ENCODE data around the gene D2HGDH. TPM values are rescaled to one million over a fixed set of nuclear protein-coding genes. Genes with fewer than 3 reads are reported as not detected.
"Not testable (repeated sequence)": the region's sequence is repeated elsewhere in the genome, so short reads cannot be mapped to it uniquely, and the experiment has no call there.

D2HGDH gene
- total RNA-seq, 1 donor from 2014 or later: 23.1 TPM

- no peak for DNase-seq
These were observed 59.0 kb downstream of the D2HGDH start for GRCh38 chr2:241793385-241793784.

GRCh38 chr2:241794250-241794823 lies 59.9 kb downstream of the D2HGDH start:
- no peak for DNase-seq

GRCh38 chr2:241795021-241795999 lies 60.9 kb downstream of the D2HGDH start:
- DNase-seq: no peak

GRCh38 chr2:241796209-241796608 lies 61.8 kb downstream of the D2HGDH start:
- no peak for DNase-seq

DNA sequence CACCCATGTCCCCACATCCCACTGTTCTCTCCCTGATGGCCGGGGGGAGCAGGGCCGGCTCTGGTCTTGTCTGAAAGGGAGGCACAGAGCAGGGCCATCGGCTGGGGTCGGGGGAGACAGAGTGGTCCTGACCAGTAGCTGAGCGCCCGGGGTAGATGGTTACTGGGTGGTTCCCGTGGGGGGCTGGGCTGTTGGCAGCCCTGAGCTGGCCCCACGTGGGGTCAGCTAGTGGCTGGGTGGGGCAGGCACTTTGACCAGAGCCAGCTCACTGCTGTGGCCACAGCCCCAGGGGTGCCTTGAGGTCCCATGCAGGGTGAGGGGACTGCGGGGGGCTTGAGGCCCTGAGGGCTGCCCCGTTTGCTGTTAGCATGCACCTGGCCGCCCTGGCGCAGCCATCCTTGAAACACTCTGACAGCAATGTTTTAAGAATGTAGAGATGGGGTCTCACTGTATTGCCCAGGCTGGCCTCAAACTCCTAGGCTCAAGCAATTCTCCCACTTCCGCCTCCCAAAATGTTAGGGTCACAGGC lies 62.2 kb downstream of the D2HGDH start:
- DNase-seq: no peak

GRCh38 chr2:241797441-241798080 lies 63.1 kb downstream of the D2HGDH start:
- no peak for DNase-seq

- DNase-seq: no peak
These were observed 63.7 kb downstream of the D2HGDH start for GRCh38 chr2:241798081-241798630.

DNA sequence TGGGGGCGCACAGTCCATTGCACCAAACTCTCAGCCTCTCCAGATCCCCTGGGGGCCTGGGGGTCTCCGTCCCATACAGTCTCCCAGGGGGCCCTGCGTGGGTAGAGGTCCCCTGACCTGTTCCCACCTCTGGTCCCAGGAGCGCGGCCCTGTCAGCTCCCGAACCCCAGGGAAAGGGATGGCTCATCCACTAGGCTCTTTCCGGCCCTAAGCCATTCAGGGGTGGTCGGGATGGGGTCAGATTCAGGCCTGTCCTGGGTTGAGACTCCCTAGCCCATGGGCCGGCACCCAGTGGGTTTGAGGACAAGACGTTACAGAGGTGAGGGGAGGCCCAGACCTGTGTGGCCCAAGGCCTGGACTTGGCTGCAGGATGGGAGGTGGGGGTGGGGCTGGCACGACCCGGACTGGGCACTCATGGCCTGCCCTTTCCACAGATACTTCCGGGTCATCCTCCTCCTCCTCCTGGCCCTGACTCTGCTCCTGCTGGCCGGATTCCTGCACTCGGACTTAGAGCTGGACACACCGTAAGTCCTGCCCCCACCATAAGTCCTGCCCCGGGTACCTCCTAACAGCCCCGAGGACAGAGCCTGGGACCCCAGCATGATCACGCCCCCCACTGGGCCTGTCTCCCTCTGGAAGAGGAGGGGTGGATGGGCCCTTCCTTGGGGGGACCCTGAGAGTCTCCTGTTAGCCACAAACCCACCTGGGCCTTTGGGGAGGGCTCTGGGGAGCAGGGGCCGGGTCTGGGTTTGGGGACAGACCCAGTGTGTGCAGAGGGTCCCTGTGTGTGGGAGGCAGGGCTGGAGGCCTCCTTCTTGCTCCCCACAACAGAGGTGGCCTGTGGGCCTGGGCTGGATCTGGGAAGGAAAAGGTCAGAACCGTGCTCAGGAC lies 64.4 kb downstream of the D2HGDH start:
- no peak for DNase-seq

DNA sequence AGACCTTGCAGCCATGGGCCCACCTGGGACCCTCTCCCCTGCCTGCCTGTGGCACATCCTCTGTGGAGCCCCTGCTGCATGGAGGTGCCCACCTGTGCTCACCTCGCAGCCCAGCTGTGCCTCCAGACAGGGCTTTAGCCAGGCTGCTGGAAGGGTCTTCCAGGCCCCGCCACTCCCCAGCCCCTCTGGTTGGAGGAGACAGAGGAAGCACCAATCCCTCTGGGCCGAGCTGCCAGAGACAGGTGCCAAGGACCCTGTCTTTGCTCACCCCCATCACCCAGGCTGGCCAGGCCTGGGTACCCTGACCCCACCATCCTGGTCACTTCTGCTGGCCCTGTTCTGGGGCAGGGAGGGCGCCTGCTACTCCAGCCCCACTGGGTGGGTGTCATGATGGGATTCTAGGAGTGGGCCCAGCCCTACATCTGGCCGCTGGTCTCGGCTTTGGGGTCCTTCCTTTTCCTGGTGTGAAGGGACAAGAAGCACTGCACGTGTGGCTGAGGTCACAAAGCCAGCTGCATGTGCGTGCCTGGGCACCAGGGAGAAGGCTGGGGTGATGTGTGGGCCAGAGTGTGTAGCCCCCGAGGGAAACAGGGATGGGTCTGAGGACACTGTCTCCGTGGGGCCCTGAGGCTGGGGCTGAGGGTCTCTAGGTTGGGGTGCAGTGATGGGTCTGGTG lies 65.2 kb downstream of the D2HGDH start:
- no peak for DNase-seq

- DNase-seq: not testable (repeated sequence)
These were observed 65.9 kb downstream of the D2HGDH start for GRCh38 chr2:241800198-241800903.

DNA sequence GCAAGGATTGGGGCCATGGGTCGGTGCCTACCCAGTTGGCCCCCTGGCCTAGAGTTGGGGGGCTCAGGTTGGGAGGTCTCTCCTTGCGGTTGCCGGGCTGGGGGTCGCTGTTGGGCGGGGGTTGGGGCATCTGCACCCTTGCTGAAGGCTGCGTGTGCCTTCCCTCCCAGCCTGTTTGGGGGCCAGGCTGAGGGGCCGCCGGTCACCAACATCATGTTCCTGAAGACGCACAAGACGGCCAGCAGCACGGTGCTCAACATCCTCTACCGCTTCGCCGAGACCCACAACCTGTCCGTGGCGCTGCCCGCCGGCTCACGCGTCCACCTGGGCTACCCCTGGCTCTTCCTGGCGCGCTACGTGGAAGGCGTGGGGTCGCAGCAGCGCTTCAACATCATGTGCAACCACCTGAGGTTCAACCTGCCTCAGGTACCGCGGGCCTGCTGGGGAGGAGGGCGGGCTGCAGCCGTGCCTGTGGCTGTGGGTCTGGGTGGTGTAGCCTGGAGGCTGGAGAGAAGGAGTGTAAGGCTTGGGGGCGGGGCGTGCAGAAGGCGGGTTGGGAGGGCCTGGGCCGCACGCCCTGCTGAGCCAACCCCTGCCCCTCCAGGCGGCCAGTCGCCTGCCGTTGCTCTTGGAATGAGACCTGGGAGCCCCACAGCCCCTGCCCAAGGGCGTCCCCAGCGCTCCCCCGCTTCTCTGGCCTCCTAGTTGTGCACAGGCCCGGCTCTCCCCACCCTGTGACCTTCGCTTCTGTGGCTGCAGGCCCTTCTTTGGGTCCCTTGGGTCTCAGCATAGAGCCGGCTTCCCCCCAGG lies 67.4 kb downstream of the D2HGDH start:
- DNase-seq: no peak

DNA sequence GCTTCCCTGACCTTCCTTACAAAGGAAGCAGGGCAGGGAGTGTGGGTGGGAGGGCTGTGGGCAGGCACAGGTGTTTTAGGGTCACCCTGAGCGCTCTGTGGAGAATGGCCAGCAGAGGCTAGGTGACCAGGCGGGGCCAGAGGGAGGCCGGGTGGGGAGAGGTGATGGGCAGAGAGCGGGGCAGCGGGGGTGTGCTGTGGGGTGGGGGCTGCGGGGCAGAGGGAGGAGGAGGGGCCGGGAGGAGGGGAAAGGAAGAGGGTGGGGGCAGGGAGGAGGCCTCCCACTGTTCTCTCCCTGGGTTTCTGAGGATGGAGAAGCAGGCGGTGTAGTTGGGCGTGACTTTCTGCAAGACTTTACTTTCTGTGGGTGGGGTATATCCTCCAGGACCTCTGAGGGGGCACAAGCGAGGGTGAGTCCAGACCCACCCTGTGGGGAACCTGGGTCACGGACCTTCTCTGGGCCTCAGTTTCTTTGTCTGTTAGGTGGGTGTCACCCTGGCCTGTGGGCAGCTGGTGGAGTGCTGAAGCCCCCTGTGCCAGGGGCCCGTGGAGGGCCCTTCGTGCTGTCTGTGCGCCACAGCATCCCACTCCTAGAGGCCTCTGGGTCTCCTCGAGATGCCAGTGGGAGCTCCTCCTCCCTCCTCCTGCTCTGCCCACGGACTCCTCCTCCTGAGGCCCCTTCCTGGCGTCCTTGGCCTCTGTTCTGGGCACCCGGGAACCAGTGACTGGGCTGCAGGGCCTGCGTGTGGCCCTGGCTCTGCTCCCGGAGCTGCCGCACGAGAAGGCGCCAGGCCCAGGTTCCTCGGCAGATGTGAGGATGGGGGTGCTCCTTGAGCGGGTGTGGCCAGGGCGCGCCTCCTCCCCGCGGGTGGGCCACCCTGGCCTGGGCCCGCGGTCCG lies 68.2 kb downstream of the D2HGDH start:
- no peak for DNase-seq

DNA sequence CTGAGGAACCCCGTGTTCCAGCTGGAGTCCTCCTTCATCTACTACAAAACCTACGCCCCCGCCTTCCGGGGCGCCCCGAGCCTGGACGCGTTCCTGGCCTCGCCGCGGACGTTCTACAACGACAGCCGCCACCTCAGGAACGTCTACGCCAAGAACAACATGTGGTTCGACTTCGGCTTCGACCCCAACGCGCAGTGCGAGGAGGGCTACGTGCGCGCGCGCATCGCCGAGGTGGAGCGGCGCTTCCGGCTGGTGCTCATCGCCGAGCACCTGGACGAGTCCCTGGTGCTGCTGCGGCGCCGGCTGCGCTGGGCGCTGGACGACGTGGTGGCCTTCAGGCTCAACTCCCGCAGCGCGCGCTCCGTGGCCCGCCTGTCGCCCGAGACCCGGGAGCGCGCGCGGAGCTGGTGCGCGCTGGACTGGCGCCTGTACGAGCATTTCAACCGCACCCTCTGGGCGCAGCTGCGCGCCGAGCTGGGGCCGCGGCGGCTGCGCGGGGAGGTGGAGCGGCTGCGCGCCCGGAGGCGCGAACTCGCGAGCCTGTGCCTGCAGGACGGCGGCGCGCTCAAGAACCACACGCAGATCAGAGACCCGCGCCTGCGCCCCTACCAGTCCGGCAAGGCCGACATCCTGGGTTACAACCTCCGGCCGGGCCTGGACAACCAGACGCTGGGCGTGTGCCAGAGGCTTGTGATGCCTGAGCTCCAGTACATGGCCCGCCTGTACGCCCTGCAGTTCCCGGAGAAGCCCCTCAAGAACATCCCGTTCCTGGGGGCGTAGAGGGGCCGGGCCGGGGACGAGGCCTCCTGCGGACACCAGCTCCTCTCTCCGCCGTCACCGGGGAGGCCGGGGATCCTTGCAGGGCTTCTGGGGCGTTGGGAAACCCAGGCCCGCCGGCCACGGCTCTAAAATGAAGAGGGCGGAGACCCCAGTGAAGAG lies 69.2 kb downstream of the D2HGDH start:
- peak; percentile 79 for DNase-seq

DNA sequence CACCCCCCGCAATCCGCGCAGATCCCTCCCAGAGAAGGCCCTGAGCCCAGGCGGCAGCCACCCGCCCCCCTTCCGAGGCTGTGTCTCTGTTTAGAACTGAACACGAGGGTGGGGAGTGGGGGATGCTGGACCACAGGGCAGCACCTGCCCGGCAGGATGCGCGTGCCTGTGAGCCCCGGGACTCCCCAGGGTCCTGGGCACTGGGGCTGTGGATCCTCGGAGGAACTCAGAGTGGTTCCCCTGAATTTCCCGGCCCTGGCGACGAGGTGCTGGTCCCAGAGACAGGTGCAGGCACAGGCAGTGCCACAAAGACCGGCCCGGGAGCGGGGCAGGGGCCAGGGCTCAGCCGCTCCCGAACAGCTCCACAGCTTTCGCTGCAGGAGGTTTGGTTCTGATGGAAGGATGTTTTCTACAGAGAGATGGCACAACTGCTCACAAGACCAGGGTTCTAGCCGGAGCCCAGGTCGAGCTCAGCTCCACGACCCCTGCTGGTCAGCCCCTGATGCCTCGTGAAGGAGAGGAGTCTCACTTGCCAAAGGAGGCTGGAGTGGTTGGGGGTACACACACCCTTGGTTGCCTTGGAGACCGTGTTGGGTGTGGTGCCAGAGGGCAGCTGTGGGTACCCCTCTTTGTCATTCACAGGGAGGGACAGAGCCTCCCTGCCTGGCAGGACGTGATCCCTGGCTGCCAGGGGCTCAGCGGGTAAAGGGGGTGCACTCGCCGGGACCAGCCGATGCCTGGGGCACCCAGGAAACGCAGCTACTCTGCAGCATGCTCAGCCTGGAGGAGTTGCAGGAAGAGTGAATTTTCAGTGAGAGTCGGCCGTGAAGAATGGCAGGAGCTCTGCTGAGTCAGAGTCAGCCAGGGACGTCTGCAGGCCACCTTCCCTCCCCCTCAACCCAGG lies 70.1 kb downstream of the D2HGDH start:
- DNase-seq: no peak

- not testable (repeated sequence) for DNase-seq
These were observed 71.8 kb downstream of the D2HGDH start for GRCh38 chr2:241806217-241806616.

Measured in tongue (tissue), 2 donors.